GM18858 (cell line): Measurements from ENCODE around the gene B3GLCT.
"Not testable (repeated sequence)": the region's sequence is repeated elsewhere in the genome, so short reads cannot be mapped to it uniquely, and the experiment has no call there.

Experiments used
- ATAC-seq: cut with Tn5 transposase; IDR thresholded peaks from one replicate; pipeline ENCODE4 v1.9.1; 2021; ENCODE audit not compliant: unreplicated experiment

Gene B3GLCT

GRCh38 chr13:31199849-31200636, at the start of gene B3GLCT:
TSS of gene B3GLCT (plus strand) at chr13:31199975. CDS start at chr13:31200085, 110 bp downstream.
- peak; percentile 79 for ATAC-seq

- ATAC-seq = no peak
Observed at GRCh38 chr13:31150315-31150985, 49.3 kb upstream of the B3GLCT start.

- ATAC-seq = no peak
Observed at GRCh38 chr13:31151837-31152236, 47.9 kb upstream of the B3GLCT start.

- ATAC-seq = no peak
Observed at GRCh38 chr13:31154939-31155338, 44.8 kb upstream of the B3GLCT start.

- ATAC-seq = no peak
Observed at GRCh38 chr13:31159306-31159705, 40.5 kb upstream of the B3GLCT start.

GRCh38 chr13:31160857-31161556, 38.8 kb upstream of the B3GLCT start:
- ATAC-seq = peak; percentile 22

GRCh38 chr13:31161557-31162150, 38.1 kb upstream of the B3GLCT start, which contains the start of gene HSPH1:
TSS of gene HSPH1 (minus strand) at chr13:31161904. CDS start at chr13:31161582, 322 bp downstream.
- ATAC-seq = peak; percentile 75

- peak; percentile 80 for ATAC-seq
Observed at GRCh38 chr13:31162151-31163008, 37.4 kb upstream of the B3GLCT start.

- ATAC-seq = no peak
Observed at GRCh38 chr13:31166591-31166990, 33.2 kb upstream of the B3GLCT start.

GRCh38 chr13:31167490-31167889, 32.3 kb upstream of the B3GLCT start:
- peak; percentile 48 for ATAC-seq

GRCh38 chr13:31168166-31168565, 31.6 kb upstream of the B3GLCT start:
- ATAC-seq = peak; percentile 74

GRCh38 chr13:31168736-31169135, 31.0 kb upstream of the B3GLCT start:
- no peak for ATAC-seq

GRCh38 chr13:31172001-31172400, 27.8 kb upstream of the B3GLCT start:
- no peak for ATAC-seq

GRCh38 chr13:31172535-31172934, 27.2 kb upstream of the B3GLCT start:
- no peak for ATAC-seq

GRCh38 chr13:31174018-31174417, 25.8 kb upstream of the B3GLCT start:
- ATAC-seq = no peak

- no peak for ATAC-seq
Observed at GRCh38 chr13:31175847-31176532, 23.8 kb upstream of the B3GLCT start.

GRCh38 chr13:31177813-31178495, 21.8 kb upstream of the B3GLCT start:
- ATAC-seq = not testable (repeated sequence)

GRCh38 chr13:31179241-31179640, 20.5 kb upstream of the B3GLCT start:
- no peak for ATAC-seq

GRCh38 chr13:31179754-31180153, 20.0 kb upstream of the B3GLCT start:
- ATAC-seq = no peak
